GM23338 (cell line): ENCODE results near the gene PRMT7. TPM values are rescaled to one million over a fixed set of nuclear protein-coding genes. Genes with fewer than 3 reads are reported as not detected.

Experiments used
- ATAC-seq: fragments of 200-7000 bp; cut with Tn5 transposase; 3 replicates; pipeline ENCODE4 v1.9.1; 2020
- DNase-seq: peaks from one replicate; pipeline ENCODE4 v3.0.0-alpha.2; 2015; ENCODE audit warnings: low spot score
- H2AFZ ChIP-seq: fragments of 200-600 bp; sonication (generic); 2 replicates; pipeline ENCODE4 v1.8.0; 2016; ENCODE audit warnings: antibody characterized with exemption, mild to moderate bottlenecking, moderate library complexity
- H3F3A ChIP-seq: fragments of 200-600 bp; sonication (generic); replicated peaks from 2 replicates; pipeline ENCODE4 v1.8.0; 2017; ENCODE audit warnings: antibody characterized with exemption, mixed run types, low read depth
- H3K27ac ChIP-seq: fragments of 200-600 bp; sonication (generic); 2 replicates; pipeline ENCODE4 v1.6.1; 2016; ENCODE audit warnings: low read depth
- H3K27me3 ChIP-seq: fragments of 200-600 bp; sonication (generic); 2 replicates; pipeline ENCODE4 v1.8.0; 2016; ENCODE audit warnings: mild to moderate bottlenecking, mixed run types, moderate library complexity; ENCODE audit not compliant: insufficient read depth
- H3K36me3 ChIP-seq: fragments of 200-600 bp; sonication (generic); 2 replicates; pipeline ENCODE4 v1.8.0; 2016; ENCODE audit warnings: mild to moderate bottlenecking; ENCODE audit not compliant: insufficient read depth
- H3K4me1 ChIP-seq: fragments of 200-600 bp; sonication (generic); 2 replicates; pipeline ENCODE4 v1.8.0; 2016; ENCODE audit warnings: mild to moderate bottlenecking, moderate library complexity; ENCODE audit not compliant: insufficient read depth
- H3K4me2 ChIP-seq: fragments of 200-600 bp; sonication (generic); 2 replicates; pipeline ENCODE4 v1.7.1; 2017; ENCODE audit warnings: mixed run types
- H3K4me3 ChIP-seq: fragments of 200-600 bp; sonication (generic); 2 replicates; pipeline ENCODE4 v1.6.1; 2016; ENCODE audit warnings: mixed run types
- H3K79me2 ChIP-seq: fragments of 200-600 bp; sonication (generic); replicated peaks from 2 replicates; pipeline ENCODE4 v1.8.0; 2017; ENCODE audit warnings: mild to moderate bottlenecking; ENCODE audit not compliant: insufficient read depth
- H3K9me2 ChIP-seq: fragments of 200-600 bp; sonication (generic); 2 replicates; pipeline ENCODE4 v1.8.0; 2017; ENCODE audit not compliant: insufficient read depth
- H4K20me1 ChIP-seq: fragments of 200-600 bp; sonication (generic); replicated peaks from 2 replicates; pipeline ENCODE4 v1.8.0; 2017; ENCODE audit warnings: mild to moderate bottlenecking; ENCODE audit not compliant: insufficient read depth
- H3K27ac Mint-ChIP-seq: 2 replicates; pipeline ENCODE4 v1.8.0; 2020; ENCODE audit warnings: inconsistent platforms, mild to moderate bottlenecking, moderate library complexity, mixed read lengths
- H3K27me3 Mint-ChIP-seq: 3 replicates; pipeline ENCODE4 v1.8.0; 2022; ENCODE audit warnings: low read depth, mild to moderate bottlenecking, moderate library complexity, mixed read lengths, inconsistent platforms; ENCODE audit not compliant: insufficient read depth, poor library complexity
- H3K36me3 Mint-ChIP-seq: 3 replicates; pipeline ENCODE4 v1.8.0; 2021; ENCODE audit warnings: low read depth, mild to moderate bottlenecking, inconsistent platforms, moderate library complexity, mixed read lengths
- H3K4me1 Mint-ChIP-seq: 3 replicates; pipeline ENCODE4 v1.8.0; 2020; ENCODE audit warnings: mild to moderate bottlenecking, inconsistent platforms, mixed read lengths
- H3K4me3 Mint-ChIP-seq: 3 replicates; pipeline ENCODE4 v1.8.0; 2021; ENCODE audit warnings: moderate library complexity, mild to moderate bottlenecking, inconsistent platforms, mixed read lengths
- H3K9me3 Mint-ChIP-seq: 3 replicates; pipeline ENCODE4 v1.8.0; 2020; ENCODE audit warnings: moderate library complexity, mild to moderate bottlenecking, inconsistent platforms, mixed read lengths
- POLR2AphosphoS5 ChIP-seq: IDR thresholded peaks from 2 replicates; pipeline ENCODE4 v1.6.1; 2016; ENCODE audit warnings: antibody characterized with exemption, low read depth
- ZNF114 ChIP-seq: fragments of 250-450 bp; sonication (Bioruptor Pico); IDR thresholded peaks from 2 replicates; pipeline ENCODE4 v1.5.0; 2020; ENCODE audit warnings: mild to moderate bottlenecking, moderate library complexity
- polyA plus RNA-seq: library from polyadenylated mRNA; unstranded; fragments of >200 nt; fragmentation: Nextera tagmentation; extraction: Ambion mirVana; gene quantifications from 2 replicates; pipeline ENCODE4 v1.2.1, GENCODE V29; 2016
- total RNA-seq: library from RNA; depleted of rRNA; stranded (reverse); fragments of >200 nt; shearing (Covaris generic); gene quantifications from 2 replicates; pipeline ENCODE4 v1.2.3, GENCODE V29; 2014
- TF ChIP-seq, protein P1 (sequence below): fragments of 250-450 bp; sonication (Bioruptor Pico); IDR thresholded peaks from 2 replicates; pipeline ENCODE4 v1.5.0; 2020; ENCODE audit warnings: mild to moderate bottlenecking, moderate library complexity
- TF ChIP-seq, protein P2 (sequence below): IDR thresholded peaks from one replicate; pipeline ENCODE4 v1.6.1; 2018; ENCODE audit warnings: antibody characterized with exemption; ENCODE audit not compliant: unreplicated experiment

Gene PRMT7
- total and polyA plus RNA-seq, 2 experiments from 2014 or later: 20.2 to 65.3 TPM

DNA sequence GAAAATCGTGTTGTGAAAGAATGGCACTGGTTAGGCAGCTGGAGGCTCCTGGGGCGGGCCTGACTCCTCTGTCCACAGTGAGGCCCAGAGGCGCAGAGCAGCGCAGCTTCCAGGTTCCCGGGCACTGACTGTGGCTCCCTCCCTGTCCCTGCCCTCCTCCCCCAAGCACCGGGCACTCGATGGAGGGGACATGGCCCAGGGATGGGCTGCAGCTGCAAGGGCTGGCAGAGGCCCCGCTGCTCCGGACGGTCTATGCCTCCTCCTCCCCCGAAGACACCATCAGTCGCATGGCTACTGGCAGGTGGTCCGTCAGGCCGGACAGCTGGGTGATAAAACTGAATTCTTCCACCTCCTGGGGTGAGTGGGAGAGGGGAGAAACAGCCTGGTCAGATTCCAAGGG, 50.1 kb downstream of the PRMT7 start:
- H3K9me2 ChIP-seq: no peaks in the 10 kb centered on the region
- H3K36me3 Mint-ChIP-seq: peaks cover 9% of the 10 kb centered on the region; the same call in 2 of the 3 replicates
- H3K4me1 ChIP-seq: no peaks in the 10 kb centered on the region
- no peak overlapping the region for H3K4me2 ChIP-seq
- TF ChIP-seq, protein P1, sequence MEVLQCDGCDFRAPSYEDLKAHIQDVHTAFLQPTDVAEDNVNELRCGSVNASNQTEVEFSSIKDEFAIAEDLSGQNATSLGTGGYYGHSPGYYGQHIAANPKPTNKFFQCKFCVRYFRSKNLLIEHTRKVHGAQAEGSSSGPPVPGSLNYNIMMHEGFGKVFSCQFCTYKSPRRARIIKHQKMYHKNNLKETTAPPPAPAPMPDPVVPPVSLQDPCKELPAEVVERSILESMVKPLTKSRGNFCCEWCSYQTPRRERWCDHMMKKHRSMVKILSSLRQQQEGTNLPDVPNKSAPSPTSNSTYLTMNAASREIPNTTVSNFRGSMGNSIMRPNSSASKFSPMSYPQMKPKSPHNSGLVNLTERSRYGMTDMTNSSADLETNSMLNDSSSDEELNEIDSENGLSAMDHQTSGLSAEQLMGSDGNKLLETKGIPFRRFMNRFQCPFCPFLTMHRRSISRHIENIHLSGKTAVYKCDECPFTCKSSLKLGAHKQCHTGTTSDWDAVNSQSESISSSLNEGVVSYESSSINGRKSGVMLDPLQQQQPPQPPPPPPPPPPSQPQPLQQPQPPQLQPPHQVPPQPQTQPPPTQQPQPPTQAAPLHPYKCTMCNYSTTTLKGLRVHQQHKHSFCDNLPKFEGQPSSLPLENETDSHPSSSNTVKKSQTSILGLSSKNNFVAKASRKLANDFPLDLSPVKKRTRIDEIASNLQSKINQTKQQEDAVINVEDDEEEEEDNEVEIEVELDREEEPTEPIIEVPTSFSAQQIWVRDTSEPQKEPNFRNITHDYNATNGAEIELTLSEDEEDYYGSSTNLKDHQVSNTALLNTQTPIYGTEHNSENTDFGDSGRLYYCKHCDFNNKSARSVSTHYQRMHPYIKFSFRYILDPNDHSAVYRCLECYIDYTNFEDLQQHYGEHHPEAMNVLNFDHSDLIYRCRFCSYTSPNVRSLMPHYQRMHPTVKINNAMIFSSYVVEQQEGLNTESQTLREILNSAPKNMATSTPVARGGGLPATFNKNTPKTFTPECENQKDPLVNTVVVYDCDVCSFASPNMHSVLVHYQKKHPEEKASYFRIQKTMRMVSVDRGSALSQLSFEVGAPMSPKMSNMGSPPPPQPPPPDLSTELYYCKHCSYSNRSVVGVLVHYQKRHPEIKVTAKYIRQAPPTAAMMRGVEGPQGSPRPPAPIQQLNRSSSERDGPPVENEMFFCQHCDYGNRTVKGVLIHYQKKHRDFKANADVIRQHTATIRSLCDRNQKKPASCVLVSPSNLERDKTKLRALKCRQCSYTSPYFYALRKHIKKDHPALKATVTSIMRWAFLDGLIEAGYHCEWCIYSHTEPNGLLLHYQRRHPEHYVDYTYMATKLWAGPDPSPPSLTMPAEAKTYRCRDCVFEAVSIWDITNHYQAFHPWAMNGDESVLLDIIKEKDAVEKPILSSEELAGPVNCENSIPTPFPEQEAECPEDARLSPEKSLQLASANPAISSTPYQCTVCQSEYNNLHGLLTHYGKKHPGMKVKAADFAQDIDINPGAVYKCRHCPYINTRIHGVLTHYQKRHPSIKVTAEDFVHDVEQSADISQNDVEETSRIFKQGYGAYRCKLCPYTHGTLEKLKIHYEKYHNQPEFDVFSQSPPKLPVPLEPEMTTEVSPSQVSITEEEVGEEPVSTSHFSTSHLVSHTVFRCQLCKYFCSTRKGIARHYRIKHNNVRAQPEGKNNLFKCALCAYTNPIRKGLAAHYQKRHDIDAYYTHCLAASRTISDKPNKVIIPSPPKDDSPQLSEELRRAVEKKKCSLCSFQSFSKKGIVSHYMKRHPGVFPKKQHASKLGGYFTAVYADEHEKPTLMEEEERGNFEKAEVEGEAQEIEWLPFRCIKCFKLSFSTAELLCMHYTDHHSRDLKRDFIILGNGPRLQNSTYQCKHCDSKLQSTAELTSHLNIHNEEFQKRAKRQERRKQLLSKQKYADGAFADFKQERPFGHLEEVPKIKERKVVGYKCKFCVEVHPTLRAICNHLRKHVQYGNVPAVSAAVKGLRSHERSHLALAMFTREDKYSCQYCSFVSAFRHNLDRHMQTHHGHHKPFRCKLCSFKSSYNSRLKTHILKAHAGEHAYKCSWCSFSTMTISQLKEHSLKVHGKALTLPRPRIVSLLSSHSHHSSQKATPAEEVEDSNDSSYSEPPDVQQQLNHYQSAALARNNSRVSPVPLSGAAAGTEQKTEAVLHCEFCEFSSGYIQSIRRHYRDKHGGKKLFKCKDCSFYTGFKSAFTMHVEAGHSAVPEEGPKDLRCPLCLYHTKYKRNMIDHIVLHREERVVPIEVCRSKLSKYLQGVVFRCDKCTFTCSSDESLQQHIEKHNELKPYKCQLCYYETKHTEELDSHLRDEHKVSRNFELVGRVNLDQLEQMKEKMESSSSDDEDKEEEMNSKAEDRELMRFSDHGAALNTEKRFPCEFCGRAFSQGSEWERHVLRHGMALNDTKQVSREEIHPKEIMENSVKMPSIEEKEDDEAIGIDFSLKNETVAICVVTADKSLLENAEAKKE (CRISPR knock-in tag): no peak
- no peak for TF ChIP-seq ZNF114 (CRISPR knock-in tag)
- TF ChIP-seq POLR2AphosphoS5: no peak
- TF ChIP-seq, protein P2, sequence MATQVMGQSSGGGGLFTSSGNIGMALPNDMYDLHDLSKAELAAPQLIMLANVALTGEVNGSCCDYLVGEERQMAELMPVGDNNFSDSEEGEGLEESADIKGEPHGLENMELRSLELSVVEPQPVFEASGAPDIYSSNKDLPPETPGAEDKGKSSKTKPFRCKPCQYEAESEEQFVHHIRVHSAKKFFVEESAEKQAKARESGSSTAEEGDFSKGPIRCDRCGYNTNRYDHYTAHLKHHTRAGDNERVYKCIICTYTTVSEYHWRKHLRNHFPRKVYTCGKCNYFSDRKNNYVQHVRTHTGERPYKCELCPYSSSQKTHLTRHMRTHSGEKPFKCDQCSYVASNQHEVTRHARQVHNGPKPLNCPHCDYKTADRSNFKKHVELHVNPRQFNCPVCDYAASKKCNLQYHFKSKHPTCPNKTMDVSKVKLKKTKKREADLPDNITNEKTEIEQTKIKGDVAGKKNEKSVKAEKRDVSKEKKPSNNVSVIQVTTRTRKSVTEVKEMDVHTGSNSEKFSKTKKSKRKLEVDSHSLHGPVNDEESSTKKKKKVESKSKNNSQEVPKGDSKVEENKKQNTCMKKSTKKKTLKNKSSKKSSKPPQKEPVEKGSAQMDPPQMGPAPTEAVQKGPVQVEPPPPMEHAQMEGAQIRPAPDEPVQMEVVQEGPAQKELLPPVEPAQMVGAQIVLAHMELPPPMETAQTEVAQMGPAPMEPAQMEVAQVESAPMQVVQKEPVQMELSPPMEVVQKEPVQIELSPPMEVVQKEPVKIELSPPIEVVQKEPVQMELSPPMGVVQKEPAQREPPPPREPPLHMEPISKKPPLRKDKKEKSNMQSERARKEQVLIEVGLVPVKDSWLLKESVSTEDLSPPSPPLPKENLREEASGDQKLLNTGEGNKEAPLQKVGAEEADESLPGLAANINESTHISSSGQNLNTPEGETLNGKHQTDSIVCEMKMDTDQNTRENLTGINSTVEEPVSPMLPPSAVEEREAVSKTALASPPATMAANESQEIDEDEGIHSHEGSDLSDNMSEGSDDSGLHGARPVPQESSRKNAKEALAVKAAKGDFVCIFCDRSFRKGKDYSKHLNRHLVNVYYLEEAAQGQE: no peak
- H3K9me3 Mint-ChIP-seq: no peaks in the 10 kb centered on the region
- no peak overlapping the region for H3K4me3 ChIP-seq
- no peak overlapping the region for H3K27ac ChIP-seq
- H3K4me3 Mint-ChIP-seq: no peak overlapping the region
- H3F3A ChIP-seq: no peaks in the 10 kb centered on the region
- no peaks in the 10 kb centered on the region for H3K79me2 ChIP-seq
- H2AFZ ChIP-seq: no peak overlapping the region
- ATAC-seq: no peak
- H3K36me3 ChIP-seq: no peaks in the 10 kb centered on the region; the same call in 1 of the 2 replicates
- H4K20me1 ChIP-seq: no peaks in the 10 kb centered on the region; the same call in 1 of the 2 replicates
- DNase-seq: no peak
- H3K27ac Mint-ChIP-seq: no peak overlapping the region
- peaks cover 5% of the 10 kb centered on the region for H3K27me3 Mint-ChIP-seq
- peaks cover 20% of the 10 kb centered on the region for H3K4me1 Mint-ChIP-seq
- H3K27me3 ChIP-seq: no peaks in the 10 kb centered on the region
